Cardiac muscle cell (in vitro differentiated cells and primary cell): ENCODE measurements around the gene ZDHHC13. TPM values are rescaled to one million over a fixed set of nuclear protein-coding genes. Genes with fewer than 3 reads are reported as not detected.

Experiments
- DNase-seq, 2 donors: peaks; one replicate each; pipeline versions ENCODE4 v3.0.0 to v3.0.0-alpha.2; 2010 to 2017; ENCODE audit warnings: low read depth in 1 of 2, low spot score in 1 of 2
- H3K27ac ChIP-seq: fragments of 200-600 bp; sonication (generic); 2 replicates; pipeline ENCODE4 v1.5.1; 2016
- H3K27me3 ChIP-seq: fragments of 200-600 bp; sonication (generic); 2 replicates; pipeline ENCODE4 v1.6.0; 2016; ENCODE audit warnings: control low read depth
- H3K36me3 ChIP-seq: fragments of 200-600 bp; sonication (generic); 2 replicates; pipeline ENCODE4 v1.5.1; 2016; ENCODE audit warnings: control low read depth
- H3K4me1 ChIP-seq: fragments of 200-600 bp; sonication (generic); 2 replicates; pipeline ENCODE4 v1.8.1; 2017; ENCODE audit warnings: low read depth, mild to moderate bottlenecking, mixed run types
- H3K4me3 ChIP-seq: fragments of 200-600 bp; sonication (generic); 2 replicates; pipeline ENCODE4 v1.5.1; 2016; ENCODE audit warnings: mild to moderate bottlenecking
- H3K9me3 ChIP-seq: fragments of 200-600 bp; sonication (generic); 2 replicates; pipeline ENCODE4 v1.5.1; 2017; ENCODE audit warnings: low read depth, mild to moderate bottlenecking, control low read depth
- polyA plus RNA-seq: library from polyadenylated mRNA; unstranded; fragments of >200 nt; fragmentation: Nextera tagmentation; extraction: Ambion mirVana; gene quantifications from 2 replicates; pipeline ENCODE4 v1.2.1, GENCODE V29; 2016
- total RNA-seq: library from RNA; depleted of rRNA; stranded (reverse); fragments of >200 nt; gene quantifications from 2 replicates; pipeline ENCODE4 v1.2.3, GENCODE V29; 2016
- TF ChIP-seq, protein P1 (sequence below): IDR thresholded peaks from 2 replicates; pipeline ENCODE4 v1.5.1; 2012; ENCODE audit warnings: low read depth, mild to moderate bottlenecking, low read length

ZDHHC13 gene
- total and polyA plus RNA-seq, 2 experiments from 2014 or later = 8.2 to 25.7 TPM

DNA sequence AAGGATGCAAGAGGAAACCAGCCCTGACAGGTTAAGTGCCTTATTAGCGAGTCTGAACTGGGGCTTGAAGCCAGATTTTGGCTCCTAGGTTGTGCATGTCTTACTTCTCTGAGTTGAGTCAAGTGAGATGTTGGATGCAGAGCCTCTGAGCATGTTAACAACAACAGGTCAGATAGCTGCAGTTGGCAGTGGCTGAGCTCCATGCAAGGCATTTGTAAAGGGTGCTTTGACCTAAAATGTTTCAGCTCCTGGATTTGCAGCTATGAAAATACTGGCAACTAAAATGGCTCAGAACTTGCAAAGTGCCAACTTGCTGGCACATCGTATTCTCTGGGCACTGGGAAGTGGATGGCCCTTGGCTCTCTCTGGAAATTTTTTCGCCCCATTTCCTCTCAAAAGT, 101.2 kb downstream of the ZDHHC13 start:
- TF ChIP-seq, protein P1, sequence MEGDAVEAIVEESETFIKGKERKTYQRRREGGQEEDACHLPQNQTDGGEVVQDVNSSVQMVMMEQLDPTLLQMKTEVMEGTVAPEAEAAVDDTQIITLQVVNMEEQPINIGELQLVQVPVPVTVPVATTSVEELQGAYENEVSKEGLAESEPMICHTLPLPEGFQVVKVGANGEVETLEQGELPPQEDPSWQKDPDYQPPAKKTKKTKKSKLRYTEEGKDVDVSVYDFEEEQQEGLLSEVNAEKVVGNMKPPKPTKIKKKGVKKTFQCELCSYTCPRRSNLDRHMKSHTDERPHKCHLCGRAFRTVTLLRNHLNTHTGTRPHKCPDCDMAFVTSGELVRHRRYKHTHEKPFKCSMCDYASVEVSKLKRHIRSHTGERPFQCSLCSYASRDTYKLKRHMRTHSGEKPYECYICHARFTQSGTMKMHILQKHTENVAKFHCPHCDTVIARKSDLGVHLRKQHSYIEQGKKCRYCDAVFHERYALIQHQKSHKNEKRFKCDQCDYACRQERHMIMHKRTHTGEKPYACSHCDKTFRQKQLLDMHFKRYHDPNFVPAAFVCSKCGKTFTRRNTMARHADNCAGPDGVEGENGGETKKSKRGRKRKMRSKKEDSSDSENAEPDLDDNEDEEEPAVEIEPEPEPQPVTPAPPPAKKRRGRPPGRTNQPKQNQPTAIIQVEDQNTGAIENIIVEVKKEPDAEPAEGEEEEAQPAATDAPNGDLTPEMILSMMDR = no peak
- no peak overlapping the region for H3K4me3 ChIP-seq
- no peaks in the 10 kb centered on the region for H3K9me3 ChIP-seq
- no peak for DNase-seq
- H3K27me3 ChIP-seq = no peaks in the 10 kb centered on the region
- H3K27ac ChIP-seq = peak overlapping the region; percentile 3
- no peaks in the 10 kb centered on the region for H3K36me3 ChIP-seq
- peaks cover 31% of the 10 kb centered on the region for H3K4me1 ChIP-seq

DNA sequence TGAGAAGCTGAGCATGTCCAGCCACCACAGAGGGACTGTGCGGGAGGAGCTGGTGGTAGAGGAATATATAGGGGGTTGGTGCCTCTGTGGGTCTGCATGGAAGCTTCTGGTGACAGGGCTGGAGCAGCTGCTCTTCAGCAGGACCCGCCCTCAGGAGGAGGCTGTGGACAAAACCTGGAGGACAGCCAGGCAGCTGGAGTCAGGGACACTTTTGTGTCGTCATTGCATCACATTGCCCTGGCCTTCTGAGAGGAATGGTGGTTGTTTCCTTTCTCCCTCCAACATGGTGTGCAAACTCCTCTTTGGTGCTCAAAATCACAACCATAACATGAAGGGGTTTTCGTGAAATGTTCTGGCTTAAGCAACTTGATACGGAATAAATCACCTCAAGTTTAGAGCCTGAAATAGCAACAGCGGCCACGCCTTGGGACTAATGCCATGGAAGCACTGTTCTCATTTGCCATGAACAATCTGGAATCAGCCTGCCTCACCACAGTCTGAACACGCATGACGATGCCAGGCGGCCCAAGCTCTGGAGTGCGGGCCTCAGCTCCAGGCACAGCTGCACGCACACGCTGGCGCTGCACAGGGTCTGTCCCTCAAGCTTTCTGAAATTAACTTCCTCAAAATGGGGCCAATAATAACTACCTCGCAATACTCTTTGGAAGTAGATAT, 102.0 kb downstream of the ZDHHC13 start:
- H3K27ac ChIP-seq = peak overlapping the region; percentile 3
- TF ChIP-seq, protein P1 = no peak
- H3K27me3 ChIP-seq = no peaks in the 10 kb centered on the region
- peaks cover 31% of the 10 kb centered on the region for H3K4me1 ChIP-seq
- H3K36me3 ChIP-seq = peaks cover 1% of the 10 kb centered on the region
- peak in 1 of 2 donors; percentile 13 for DNase-seq
- H3K9me3 ChIP-seq = no peaks in the 10 kb centered on the region
- H3K4me3 ChIP-seq = no peak overlapping the region

DNA sequence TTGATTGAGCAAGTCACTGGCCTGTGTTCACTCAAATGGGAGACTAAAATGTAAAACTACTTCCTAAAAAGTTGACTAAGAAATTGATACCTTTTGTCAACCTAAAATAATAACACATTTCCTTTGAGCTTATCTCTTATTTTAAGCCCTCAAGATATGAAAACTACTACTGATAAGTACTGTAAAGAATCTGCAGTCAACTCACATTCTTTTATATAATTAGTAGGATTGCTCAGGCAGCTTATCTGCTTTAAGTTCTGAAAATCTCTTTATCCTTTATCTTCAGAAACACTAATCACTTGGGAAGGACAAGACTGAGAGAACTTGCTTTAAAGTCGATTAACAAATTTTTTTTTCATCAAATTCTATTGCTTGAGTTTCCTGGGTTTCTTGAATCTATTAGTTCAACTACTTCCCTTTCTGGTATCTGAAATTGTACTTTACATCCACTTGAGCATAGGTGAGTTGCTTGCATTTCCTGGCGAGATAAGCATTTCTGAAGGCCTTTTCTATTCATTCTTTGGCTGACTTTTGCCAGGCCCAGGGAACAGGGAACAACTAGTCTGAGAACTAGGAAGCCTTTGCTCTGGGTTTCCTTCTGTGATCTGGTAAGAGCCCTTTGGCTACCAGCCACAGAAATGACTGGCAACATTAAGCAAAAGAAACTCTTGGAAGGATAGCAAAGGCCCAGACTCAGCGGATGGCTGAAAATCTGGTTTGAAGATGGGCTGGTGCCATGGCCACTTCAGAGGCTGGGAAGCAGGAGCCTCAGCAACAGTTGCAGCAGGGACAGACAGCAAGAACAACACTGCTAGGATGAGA, 104.1 kb downstream of the ZDHHC13 start:
- Histone ChIP-seq H3K4me1 (peaks cover 31% of the 10 kb centered on the region), H3K27ac (peak overlapping the region; percentile 76), H3K4me3 (no peak overlapping the region), H3K9me3 (no peaks in the 10 kb centered on the region), H3K27me3 (no peaks in the 10 kb centered on the region), H3K36me3 (peaks cover 17% of the 10 kb centered on the region)
- DNase-seq = peak in 1 of 2 donors; percentile 79
- TF ChIP-seq, protein P1 = no peak

DNA sequence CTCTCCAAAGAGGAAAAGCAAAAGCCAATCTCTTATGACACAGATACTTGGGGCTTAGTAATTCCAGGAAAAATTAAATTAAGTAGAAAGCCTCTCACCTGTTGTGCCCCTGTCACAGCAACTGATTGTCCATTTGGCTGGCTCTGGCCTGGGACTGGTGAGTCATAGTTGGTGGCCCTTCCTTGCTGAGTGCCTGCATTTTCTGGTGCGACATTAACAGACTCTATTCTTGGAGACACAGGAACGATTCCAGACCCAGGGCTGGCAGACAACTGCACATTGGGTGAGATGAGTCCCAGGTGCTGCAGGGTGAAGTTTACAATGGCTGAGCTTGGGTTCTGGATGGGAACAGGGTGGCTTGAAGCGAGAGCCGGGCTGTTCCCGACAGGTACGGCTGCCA, 108.2 kb downstream of the ZDHHC13 start:
- Histone ChIP-seq H3K4me3 (no peak overlapping the region), H3K27ac (no peak overlapping the region), H3K36me3 (peaks cover 34% of the 10 kb centered on the region), H3K9me3 (no peaks in the 10 kb centered on the region), H3K27me3 (no peaks in the 10 kb centered on the region), H3K4me1 (peaks cover 18% of the 10 kb centered on the region)
- TF ChIP-seq, protein P1 = no peak
- DNase-seq = no peak

DNA sequence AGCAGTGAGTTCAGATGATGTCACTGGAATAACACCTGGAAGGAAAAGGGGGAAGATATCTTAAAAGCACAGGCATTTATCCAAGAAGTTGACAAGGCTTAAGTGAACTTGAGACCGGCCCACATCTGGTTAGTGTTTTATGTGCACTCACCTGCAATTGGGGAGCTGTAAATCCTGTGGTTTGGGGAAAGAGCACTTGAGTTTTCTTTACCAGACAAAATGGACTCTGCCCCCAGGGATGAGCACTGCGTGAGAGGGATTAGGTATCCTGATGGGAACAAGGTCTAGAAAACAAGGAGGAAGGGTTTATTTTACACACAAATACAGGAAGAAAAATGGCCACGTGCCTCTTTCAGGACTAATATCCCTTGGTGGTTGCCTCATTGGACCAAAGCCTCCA, 108.6 kb downstream of the ZDHHC13 start:
- no peak overlapping the region for H3K27ac ChIP-seq
- DNase-seq = no peak
- H3K4me1 ChIP-seq = peaks cover 13% of the 10 kb centered on the region
- no peaks in the 10 kb centered on the region for H3K9me3 ChIP-seq
- H3K36me3 ChIP-seq = peaks cover 36% of the 10 kb centered on the region
- no peak overlapping the region for H3K4me3 ChIP-seq
- no peaks in the 10 kb centered on the region for H3K27me3 ChIP-seq
- TF ChIP-seq, protein P1 = no peak

Other genes starting within 250 kb of the ZDHHC13 start
- not detected in 2 replicates for gene MRGPRX1, start 177.8 kb upstream of the ZDHHC13 start, total RNA-seq
- gene MRGPRX1, start 177.8 kb upstream of the ZDHHC13 start, polyA plus RNA-seq = not detected in 2 replicates
- gene MRGPRX2, start 56.5 kb upstream of the ZDHHC13 start, total RNA-seq = not detected in 2 replicates
- not detected in 2 replicates for gene MRGPRX2, start 56.5 kb upstream of the ZDHHC13 start, polyA plus RNA-seq
- 337 and 592 TPM in 2 replicates for gene CSRP3, start 84.8 kb downstream of the ZDHHC13 start, total RNA-seq
- gene CSRP3, start 84.8 kb downstream of the ZDHHC13 start, polyA plus RNA-seq = 606 and 869 TPM in 2 replicates
- gene E2F8, start 123.8 kb downstream of the ZDHHC13 start, total RNA-seq = 5.2 and 11.2 TPM in 2 replicates
- gene E2F8, start 123.8 kb downstream of the ZDHHC13 start, polyA plus RNA-seq = 5.8 and 9.6 TPM in 2 replicates